K562 (cell line): ENCODE results near the gene PTPRU.

Experiments
- BMI1 ChIP-seq: fragments of 150-350 bp; IDR thresholded peaks from 2 replicates; pipeline ENCODE4 v1.6.1; 2014; ENCODE audit warnings: low read length
- ZBTB1 ChIP-seq: sonication (generic); formaldehyde crosslinking; IDR thresholded peaks from 2 replicates; pipeline ENCODE4 v1.8.1; 2023; ENCODE audit warnings: missing genetic modification reagents, low read depth, mild to moderate bottlenecking, borderline replicate concordance
- TF ChIP-seq, protein P1 (sequence below): sonication (generic); formaldehyde crosslinking; IDR thresholded peaks from 2 replicates; pipeline ENCODE4 v1.9.0; 2022; ENCODE audit warnings: mild to moderate bottlenecking, missing genetic modification reagents
- TF ChIP-seq, protein P2 (sequence below), 3 experiments: IDR thresholded peaks in 2 of 3; conservative IDR thresholded peaks in 1 of 3; 2 replicates each; pipeline ENCODE4 v1.5.1; 2011 to 2012; ENCODE audit warnings: low read length in 3 of 3, mild to moderate bottlenecking in 3 of 3, control low read depth in 2 of 3, improper control_type of control experiment in 1 of 3, inconsistent platforms in 1 of 3, low read depth in 1 of 3, mixed read lengths in 1 of 3, moderate library complexity in 1 of 3; ENCODE audit not compliant: insufficient read depth in 2 of 3
- TF ChIP-seq, protein P3 (sequence below): sonication (generic); formaldehyde crosslinking; IDR thresholded peaks from 2 replicates; pipeline ENCODE4 v1.8.0; 2022; ENCODE audit warnings: missing genetic modification reagents, mild to moderate bottlenecking, moderate library complexity, borderline replicate concordance

DNA sequence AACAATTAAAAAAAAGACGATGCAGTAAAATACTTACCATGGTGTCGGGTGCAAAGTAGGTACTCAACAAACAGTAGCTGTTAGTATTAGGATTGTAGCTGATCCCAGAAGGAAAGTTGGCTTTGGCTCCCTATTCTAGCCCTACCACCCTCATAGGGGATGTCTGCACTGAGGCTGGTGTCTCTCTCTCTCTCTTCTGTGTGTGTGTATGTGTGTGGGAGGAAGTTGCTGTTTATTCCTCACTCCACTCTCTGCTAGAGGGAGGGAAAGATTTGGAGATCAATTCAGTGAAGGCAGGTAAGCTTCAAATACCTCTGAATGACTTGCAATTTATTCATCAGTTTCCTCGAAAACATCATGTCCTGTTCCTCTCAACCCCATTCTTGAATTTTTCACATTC, 124.4 kb downstream of the PTPRU start:
- no peak for TF ChIP-seq ZBTB1 (CRISPR knock-in tag)
- no peak for TF ChIP-seq BMI1
- TF ChIP-seq, protein P1, sequence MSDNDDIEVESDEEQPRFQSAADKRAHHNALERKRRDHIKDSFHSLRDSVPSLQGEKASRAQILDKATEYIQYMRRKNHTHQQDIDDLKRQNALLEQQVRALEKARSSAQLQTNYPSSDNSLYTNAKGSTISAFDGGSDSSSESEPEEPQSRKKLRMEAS (CRISPR knock-in tag): no peak
- TF ChIP-seq, protein P2, sequence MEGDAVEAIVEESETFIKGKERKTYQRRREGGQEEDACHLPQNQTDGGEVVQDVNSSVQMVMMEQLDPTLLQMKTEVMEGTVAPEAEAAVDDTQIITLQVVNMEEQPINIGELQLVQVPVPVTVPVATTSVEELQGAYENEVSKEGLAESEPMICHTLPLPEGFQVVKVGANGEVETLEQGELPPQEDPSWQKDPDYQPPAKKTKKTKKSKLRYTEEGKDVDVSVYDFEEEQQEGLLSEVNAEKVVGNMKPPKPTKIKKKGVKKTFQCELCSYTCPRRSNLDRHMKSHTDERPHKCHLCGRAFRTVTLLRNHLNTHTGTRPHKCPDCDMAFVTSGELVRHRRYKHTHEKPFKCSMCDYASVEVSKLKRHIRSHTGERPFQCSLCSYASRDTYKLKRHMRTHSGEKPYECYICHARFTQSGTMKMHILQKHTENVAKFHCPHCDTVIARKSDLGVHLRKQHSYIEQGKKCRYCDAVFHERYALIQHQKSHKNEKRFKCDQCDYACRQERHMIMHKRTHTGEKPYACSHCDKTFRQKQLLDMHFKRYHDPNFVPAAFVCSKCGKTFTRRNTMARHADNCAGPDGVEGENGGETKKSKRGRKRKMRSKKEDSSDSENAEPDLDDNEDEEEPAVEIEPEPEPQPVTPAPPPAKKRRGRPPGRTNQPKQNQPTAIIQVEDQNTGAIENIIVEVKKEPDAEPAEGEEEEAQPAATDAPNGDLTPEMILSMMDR (IDR thresholded peaks at IDR 0.05 in 2 of 3, conservative IDR thresholded peaks at IDR 0.05 in 1 of 3; ENCODE audit: insufficient read depth in 2 of 3, low read depth in 1 of 3, low read length in 3 of 3): no peak
- TF ChIP-seq, protein P3, sequence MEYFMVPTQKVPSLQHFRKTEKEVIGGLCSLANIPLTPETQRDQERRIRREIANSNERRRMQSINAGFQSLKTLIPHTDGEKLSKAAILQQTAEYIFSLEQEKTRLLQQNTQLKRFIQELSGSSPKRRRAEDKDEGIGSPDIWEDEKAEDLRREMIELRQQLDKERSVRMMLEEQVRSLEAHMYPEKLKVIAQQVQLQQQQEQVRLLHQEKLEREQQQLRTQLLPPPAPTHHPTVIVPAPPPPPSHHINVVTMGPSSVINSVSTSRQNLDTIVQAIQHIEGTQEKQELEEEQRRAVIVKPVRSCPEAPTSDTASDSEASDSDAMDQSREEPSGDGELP (CRISPR knock-in tag): no peak
